GM12892 (cell line): ENCODE results near the gene IGFBP7.

ENCODE experiments used
- POLR2A ChIP-seq: IDR thresholded peaks from 2 replicates; pipeline ENCODE4 v1.6.1; 2011; ENCODE audit warnings: low read depth, low read length, control low read depth
- POLR2AphosphoS5 ChIP-seq: IDR thresholded peaks from 2 replicates; pipeline ENCODE4 v1.6.1; 2011; ENCODE audit warnings: low read depth, low read length, control low read depth

GRCh38 chr4:57063518-57063917 lies 46.7 kb downstream of the IGFBP7 start:
- TF ChIP-seq POLR2AphosphoS5, result no peak
- no peak for TF ChIP-seq POLR2A
